ENCODE measurements around the gene BIN1. TPM values are rescaled to one million over a fixed set of nuclear protein-coding genes. Genes with fewer than 3 reads are reported as not detected.
A peak's percentile ranks its signal among the peaks of the same experiment; 100 is the strongest.

The BIN1 gene
- total RNA-seq, 1 donor from 2014 or later, result 47.7 TPM

DNA sequence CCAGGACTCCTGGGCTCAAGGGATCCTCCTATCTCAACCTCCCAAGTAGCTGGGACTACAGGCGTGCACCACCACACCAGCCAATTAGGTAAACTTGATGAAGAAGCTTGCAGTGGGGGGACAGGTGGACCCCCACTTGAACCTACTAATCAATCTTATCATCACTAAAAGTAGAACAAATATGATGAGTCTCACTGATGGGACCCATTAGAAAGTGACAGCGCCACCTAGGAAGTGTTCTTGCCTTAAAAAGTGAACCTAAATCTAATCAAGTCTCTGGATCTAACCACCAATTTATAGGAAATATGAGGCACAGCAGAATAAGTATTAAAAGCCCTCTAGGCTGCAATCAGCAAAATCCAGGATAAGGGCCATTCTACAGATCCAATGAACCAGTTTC lies 79.2 kb downstream of the BIN1 start:
- DNase-seq (ENCODE audit: low spot score), result no peak

DNA sequence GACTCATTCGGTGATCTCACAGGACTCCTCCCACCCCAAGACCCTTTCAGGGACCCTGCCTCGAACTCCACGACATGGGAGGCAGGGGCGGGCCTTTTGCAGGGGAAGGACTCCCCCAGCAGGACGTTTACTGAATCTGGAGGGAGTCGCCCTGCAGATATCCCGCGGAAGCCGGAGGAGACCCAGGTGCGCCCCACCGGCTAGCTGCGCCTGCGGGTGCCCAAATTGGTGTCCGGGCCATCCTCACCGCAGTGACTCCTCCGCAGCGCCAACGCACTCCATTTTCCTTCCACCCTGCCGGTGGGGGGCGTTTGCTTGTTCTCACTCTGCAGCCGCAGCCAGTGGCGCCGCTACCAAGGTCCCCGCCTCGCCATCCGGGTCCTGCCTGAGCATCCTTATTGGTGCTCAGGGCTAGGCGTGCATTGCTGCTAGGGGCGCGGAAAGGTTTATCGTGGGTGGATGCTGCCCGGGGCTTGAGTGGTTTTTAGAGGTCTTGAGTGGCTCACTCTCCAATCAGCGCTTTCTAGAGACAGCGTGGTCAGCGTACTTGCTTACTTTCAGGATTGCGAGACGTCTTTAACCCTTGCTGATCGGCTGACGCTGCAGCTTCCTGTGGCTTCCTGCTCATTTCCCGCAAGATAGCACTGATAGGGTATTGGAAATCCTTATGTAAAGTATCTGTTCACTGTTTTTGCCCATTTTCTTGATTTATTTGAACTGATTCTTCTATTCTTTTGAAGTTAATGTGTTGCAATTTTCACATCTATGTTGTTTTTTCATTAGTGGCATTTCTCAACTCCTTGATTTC lies 81.4 kb downstream of the BIN1 start:
- DNase-seq (ENCODE audit: low spot score), result peak; percentile 88

DNA sequence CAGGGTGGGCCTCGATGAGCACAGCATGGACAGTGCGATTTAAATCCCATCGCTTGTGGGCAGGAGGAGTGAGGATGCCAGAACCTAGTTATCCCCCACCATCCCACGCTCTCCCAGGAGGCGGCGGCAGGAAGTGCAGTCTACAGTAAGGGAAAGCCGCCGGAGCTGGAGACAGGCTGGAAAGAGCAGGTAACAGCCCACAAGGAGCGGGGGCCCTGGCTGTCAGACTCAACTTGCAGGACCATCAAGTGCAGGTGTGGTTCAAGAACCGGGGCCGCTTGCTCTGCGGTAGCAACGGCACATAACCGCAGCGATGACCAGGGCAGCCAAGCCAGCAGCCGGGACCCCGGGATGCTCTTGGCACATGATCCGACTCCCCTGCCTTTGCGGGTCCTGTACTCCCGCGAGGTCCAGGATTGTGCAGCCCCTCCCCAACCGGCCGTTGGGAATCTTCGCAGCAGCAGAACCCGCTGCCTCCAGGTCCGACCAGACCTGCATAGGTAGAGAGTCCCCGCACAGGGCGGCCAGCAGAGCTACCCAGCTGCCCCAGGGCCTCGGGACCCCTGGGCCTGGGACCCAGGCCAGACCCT lies 82.1 kb downstream of the BIN1 start:
- no peak for DNase-seq (ENCODE audit: low spot score)

DNA sequence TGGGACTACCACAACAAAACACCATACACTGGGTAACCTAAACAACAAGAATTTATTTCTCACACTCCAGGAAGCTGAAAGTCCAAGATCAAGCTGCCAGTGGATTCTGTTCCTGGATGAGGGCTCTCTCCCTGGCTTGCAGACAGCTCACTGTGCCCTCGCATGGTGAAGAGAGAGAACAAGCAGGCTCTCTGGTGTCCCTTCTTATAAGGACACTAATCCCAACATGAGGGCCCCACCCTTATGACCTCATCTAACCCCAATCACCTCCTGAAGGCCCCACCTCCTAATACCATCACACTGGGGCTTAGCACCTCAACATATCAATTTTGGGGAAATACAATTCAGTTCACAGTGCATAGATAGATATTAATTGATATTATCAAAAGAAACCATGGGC lies 83.5 kb downstream of the BIN1 start:
- DNase-seq (ENCODE audit: low spot score), result no peak

DNA sequence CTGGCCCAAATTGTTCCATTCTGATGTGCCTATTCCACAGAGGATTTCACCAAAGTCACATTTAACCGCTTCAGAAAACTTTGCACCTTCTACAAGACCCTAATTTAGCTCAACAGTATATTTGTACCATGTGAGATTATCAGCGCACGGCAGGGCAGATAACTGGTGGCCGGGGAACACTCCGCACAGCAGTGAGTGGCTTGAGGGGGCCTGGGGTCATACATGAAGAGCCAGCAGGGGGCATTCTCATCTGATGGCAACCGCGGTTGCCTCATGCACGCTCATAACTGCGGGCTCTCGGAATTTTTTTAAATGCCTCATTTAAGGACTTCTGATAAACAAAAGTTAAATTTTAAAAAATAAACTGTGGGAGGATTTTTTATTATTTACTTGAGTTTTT lies 84.1 kb downstream of the BIN1 start:
- DNase-seq (ENCODE audit: low spot score), result no peak

DNA sequence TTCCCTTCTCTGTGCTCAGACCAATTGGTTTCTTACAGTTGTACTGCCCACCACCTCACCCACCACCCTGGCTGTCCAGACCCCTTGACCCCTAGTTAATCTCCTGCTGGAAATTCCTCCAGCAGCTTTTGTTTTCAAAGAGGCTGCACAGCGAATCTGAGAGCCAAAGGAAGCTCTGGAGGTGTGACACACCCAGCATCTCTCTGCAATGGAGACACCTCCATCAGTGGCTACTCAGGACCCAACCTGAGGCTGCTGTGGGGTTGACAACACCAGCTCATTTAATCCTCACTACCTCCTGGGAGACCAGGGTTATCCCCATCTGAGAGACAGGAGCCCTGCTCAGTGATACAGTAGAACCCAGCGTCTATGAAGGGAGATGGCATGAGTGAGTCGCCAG lies 86.4 kb downstream of the BIN1 start:
- DNase-seq (ENCODE audit: low spot score), result no peak

DNA sequence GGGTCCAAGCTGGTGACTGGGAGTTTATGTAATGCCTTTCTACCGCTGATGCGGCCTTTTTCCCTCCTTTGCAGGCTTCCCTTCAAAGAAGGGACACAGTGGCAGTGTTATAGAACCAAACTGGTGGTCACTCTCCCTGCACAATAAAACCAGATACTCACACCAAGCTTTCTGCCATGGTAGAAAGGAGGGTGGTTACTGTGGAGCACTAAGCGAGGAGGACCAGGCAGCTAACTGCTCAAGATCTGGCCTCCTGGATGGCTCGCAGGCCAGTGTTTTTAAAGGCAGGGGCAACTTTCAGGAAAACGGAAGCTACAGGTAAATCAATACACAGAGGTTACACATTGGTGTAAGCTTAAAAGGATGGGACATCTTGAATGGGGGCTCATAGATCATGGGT lies 89.4 kb downstream of the BIN1 start:
- no peak for DNase-seq (ENCODE audit: low spot score)

DNA sequence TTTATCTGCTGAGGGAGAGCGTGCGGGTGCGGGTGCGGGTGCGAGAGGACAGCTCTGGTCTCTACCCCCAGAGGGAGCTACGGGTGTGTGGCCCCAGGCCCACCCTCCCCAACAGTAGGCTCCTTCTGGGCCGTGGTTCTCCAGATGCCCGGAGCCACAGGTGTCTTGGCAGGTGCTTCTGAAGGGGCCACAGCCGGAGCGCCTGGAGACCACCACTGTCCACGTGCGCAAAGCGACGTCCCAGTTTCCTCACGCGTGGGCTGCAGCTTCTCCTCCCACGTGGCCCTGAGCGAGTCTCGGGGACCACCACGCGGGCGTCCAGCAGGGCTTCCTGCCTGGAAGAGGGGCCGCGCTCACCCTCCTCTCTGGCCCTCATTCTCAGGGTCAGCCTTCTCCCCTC lies 90.6 kb downstream of the BIN1 start:
- DNase-seq (ENCODE audit: low spot score), result no peak

DNA sequence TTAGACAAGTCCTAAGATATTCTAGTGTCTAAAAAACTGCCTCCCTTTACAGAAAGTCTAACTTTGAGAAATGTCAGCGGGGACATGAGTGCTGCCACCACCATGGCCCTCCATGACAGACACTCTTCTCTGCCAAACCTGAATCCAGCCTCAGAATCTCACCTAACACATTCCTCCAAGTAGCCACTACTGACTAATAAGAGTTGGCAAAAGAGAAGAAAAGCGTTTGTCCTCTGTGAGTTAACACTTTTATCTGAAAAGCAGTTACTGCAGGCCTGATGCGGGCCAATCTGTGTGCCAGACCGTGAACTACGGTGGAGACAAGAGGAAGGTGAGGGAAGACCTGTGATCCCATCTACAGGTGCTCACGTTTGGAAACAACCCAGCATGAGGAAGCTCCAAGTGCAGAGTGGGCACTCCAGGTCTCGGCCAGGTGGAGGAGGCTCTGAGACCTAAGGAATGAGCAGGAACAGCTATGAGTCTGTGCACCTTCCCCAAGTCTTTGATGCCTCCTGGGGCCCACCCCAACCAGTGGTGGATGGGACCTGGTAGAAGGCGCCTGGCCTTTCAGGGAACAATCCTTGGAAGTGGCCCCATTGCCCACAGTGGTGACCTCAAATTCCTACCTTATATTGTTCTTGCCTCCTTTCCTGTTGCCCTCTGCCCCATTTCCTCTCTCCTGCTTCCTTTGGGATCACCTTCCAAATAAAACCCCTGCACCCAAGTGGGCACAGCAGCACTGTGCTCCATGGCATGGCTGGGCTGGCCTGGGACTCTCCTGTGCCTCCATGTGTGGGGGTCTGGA lies 91.6 kb downstream of the BIN1 start:
- no peak for DNase-seq (ENCODE audit: low spot score)

DNA sequence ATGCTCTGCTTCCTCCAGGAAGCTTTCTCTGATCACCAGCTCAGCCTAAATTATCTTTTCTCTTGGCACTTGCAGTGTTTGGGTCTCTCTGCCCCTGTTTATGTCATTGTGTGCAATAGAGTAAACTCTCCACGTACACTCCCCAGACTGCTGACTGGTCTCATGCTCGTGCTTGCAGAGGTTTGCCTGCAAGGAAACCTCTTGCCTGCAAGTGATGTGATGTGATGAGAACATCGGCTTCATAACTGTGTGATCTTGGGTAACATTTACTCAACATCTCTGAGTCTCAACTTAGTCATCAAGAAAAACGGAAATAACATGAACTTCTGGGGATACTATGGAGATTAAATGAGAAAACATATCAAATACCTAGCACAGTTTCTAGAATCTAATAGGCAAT lies 92.3 kb downstream of the BIN1 start:
- DNase-seq (ENCODE audit: low spot score), result no peak

DNA sequence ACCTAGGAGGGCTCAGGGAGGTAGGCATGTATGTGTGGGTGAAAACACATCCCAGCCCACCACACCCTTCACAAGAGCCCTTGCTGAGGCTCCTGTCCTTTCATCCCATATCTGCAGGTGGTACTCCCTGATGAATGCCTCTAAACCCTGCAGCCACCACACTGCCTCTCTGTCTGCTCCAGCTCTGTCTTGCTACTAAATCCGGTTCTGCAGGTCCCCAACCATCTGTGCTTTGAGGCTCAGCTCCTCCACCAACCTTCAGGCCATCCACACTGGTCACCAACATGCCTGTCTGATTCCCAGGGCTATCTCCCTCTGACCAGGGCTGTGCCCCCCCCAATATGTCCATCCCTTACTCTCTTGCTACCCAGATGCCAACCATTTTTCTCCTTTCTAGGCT lies 92.7 kb downstream of the BIN1 start:
- DNase-seq (ENCODE audit: low spot score), result no peak

DNA sequence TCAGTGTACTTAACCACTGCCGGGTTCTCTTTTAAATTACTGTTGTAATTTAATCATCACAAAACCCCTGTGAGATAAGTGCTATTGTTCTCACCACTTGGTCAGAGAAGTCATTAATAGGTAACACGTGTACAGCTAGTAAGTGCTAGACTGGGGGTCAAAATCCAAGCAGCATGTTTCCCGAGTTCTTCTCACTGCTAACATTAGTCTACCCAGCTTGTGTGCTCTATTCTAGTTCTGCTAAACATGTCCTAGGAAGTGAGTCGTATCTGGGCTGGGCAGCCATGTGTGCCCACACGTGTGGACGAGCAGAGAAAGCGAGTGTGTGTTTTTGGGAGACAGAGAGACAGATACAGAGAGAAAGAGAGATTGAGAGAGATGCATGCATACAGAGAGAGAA lies 94.1 kb downstream of the BIN1 start:
- DNase-seq (ENCODE audit: low spot score), result no peak

DNA sequence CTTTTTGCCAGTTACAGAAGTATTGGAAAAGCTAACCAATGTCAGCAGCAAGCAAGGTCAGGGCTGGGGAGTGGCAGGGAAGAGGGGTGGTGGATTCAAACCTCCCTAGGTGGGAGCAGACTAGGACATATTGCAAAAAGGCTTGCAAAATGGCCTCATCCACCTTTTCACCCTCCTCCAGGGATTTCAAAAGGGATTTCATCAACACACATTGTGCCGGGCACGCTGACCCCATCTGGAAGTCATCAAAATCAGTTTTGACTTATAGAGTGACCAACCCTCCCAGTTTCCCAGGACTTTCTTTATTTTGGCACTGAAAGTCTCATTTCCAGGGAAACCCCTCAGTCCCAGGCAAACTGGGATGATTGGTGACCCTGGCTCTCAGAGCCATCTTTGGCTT lies 94.7 kb downstream of the BIN1 start:
- DNase-seq (ENCODE audit: low spot score), result no peak

DNA sequence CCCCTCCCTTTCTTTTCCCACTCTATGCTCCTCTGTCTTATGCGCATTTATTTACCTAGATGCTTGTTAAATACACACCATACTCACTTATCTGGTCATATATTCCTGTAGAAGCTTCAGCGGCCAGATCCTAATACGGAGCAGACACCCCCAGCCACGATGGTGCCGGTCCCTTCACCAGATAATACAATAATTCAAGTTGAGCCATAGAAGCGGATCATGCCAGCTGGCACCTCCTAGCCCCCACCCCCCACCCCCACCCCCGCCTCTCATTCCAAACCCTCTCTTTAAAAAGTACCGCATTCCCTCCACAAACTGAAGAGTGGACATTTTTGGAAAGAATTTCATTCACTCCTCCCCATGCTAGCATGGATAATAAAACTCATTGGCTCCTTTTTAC lies 95.2 kb downstream of the BIN1 start:
- no peak for DNase-seq (ENCODE audit: low spot score)

DNA sequence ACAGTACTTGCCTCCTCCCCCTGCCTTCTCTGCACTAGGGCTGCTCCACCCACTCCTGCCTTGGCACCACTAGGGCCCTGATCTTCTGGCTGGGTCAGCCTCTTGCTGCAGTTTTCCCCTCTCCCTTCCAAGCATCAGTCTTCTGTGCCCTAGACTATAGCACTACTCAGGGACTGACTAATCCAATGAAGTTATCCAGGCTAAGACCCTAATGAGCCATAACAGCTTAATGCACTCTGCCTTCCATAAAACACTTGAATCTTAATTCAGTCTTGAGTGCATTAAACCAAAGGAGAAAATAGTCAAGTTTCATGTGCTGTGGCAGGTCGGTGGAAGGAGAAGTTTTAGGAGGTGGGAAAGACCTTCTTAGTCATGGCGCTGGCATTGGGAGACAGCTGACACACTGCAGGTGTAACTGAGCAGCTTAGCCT lies 95.7 kb downstream of the BIN1 start:
- DNase-seq (ENCODE audit: low spot score), result peak; percentile 16

DNA sequence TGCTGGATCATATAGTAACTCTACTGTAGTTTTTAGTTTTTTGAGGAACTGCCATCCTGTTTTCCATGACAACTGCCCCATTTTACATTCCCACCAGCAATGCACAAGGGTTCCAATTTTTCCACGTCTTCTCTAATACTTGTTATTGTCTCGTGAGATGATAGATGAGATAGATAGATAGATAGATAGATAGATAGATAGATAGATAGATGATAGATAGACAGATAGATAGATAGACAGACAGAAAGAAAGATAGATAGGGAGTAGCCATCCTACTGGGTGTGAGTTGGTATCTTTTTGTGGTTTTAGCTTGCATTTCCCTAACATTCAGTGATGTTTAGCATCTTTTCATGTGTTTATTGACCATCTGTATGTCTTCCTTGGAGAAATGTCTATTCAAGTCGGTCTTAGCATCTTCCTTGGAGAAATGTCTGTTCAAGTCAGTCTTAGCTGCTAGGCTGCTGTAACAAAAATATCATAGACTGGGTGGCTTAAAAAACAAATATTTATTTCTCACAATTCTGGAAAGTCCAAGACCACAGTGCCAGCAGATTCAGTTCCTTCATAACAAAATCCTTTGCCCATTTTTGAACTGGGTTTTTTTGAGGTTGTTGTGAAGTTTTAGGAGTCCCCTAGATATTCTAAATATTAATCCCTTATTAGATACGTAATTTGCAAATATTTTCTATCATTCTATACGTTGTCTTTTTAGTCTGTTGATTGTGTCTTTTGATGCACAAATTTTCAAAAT lies 98.5 kb downstream of the BIN1 start:
- DNase-seq (ENCODE audit: low spot score), result no peak

DNA sequence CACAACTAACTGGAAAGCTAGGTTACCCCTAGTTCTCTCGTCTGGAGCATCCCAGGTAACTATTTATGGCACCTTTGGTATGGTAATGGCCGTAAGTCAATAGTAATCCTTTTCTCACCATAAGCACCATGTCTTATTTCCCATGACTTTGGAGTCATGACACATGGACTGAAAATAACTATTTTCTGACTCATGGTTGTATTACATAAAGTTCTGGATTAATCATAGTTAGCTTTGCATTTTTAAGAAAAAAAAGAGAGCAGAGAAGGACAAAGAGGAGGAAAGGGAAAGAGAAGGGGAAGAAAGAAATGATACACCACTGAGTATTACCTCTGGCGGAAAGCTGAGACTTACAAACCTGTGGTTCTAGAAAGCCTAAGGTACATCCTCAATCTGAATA lies 99.3 kb downstream of the BIN1 start:
- DNase-seq (ENCODE audit: low spot score), result peak; percentile 34

DNA sequence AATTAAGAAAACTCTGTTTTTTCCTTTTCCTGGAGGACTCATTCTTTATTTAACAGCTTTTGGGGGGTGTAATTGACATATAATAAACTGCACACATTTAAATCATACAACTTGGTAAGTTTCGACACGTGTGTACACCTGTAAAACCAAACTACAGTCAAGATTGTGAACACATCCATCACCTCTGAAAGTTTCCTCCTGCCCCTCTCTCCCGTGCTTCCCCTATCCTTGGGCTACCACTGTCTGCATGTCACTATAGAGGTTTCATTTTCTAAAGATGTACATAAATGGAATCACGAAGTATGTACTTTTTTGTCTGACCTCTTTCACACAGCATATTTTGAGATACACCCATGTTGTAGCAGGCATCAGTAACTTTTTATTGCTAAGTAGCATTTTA lies 100.0 kb downstream of the BIN1 start:
- DNase-seq (ENCODE audit: low spot score), result no peak

DNA sequence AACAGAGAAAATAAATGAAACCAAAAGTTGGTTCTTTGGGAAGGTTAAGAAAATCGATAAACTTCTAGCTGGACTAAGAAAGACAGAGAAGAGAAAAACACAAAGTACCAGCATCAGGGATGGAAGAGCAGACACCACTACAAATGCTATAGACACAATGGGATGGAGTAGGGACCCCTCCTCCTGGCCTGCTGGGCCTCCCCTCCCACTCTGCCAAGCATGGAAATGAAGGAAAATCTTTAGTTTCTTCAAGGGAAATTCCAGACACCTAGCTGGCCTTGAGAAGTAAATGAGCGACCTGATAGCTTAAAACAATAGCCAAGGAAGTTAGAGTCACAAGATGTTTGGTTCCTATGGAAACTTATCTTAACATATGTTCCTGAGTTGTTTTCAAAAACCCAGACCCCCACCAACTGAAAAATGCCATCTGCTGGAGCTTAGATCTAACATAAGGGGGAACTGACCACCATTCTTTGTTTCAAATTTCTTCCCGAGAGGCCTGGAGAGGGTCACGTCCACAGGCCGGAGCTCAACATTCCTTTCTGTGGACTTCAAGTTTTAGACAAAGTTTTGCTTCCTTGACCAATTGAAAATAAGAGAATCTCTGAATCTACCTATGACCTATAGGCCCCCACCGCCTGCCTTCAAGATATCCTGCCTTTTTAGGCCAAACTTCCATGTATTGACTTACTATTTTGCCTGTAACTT lies 101.9 kb downstream of the BIN1 start:
- no peak for DNase-seq (ENCODE audit: low spot score)

DNA sequence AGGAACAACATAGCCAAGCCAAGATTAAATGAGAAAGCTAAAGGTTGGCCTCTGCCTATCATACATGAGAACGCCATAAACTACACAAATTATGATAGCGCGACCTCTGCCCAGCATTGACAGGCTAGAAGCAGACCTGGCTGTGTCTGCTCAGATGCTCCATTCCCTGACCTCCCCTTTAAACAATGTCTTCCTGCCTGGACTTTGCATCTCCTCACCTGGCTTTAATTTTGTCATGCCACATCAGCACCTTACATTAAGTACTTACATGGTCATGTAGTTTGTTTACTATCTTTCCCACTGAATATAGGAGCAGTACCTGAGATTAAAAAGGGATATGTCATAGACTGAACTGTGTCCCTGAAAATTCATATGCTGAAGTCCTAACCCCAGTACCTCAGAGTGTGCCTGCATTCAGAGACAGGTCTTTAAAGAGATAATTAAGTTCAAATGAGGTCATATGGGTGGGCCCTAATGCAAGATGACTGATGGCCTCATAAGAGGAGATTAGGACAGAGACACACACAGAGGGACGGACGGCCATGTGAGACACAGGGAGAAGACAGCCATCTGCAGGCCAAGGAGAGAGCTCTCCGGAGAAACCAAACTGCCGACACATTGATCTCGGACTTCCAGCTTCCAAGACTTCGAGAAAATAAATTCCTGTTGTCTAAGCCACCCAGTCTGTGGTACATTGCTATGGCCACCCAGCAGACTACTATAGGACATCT lies 103.7 kb downstream of the BIN1 start:
- DNase-seq (ENCODE audit: low spot score), result no peak

DNA sequence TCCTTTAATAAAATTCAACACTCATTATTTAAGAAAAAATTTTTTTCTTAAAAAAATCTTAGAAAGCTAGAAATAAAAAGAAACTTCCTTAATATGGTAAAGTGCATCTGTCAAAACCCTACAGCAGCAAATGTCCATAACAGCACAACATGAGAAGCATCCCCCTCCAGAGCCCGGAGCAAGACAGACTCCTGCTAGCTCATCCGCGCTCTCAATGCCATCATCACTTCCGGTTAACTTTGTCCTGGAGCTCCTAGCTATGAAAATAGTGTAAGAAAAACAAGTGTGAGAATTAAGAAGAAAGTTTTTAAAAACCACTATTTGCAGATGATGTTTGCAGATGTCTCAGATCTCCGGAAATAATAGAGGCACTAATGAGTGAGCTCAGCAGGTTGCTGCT lies 105.2 kb downstream of the BIN1 start:
- no peak for DNase-seq (ENCODE audit: low spot score)

Data from umbilical cord (tissue), 2 donors.